Activated CD4-positive, alpha-beta memory T cell treated with anti-CD3 and anti-CD28 coated beads for 36 hours (primary cell): ENCODE results near the gene MYT1. TPM values are rescaled to one million over a fixed set of nuclear protein-coding genes. Genes with fewer than 3 reads are reported as not detected.
A peak's percentile ranks its signal among the peaks of the same experiment; 100 is the strongest.

Experiments used
- CTCF ChIA-PET: fragments of 350-600 bp; sonication (Branson Sonifier 250); formaldehyde crosslinking; loops from one replicate; lab custom pipeline; 2021; ENCODE audit warnings: antibody characterized with exemption, inconsistent platforms; lab: Charles Lee
- POLR2A ChIA-PET: fragments of 350-600 bp; sonication (Branson Sonifier 250); formaldehyde crosslinking; loops from one replicate; lab custom pipeline; 2021; ENCODE audit warnings: antibody characterized with exemption; lab: Charles Lee
- DNase-seq: peaks from one replicate; pipeline ENCODE4 v3.0.0-alpha.2; 2020
- H3K27ac Mint-ChIP-seq: one replicate; pipeline ENCODE4 v1.8.0; 2021; ENCODE audit warnings: mixed read lengths
- H3K27me3 Mint-ChIP-seq: one replicate; pipeline ENCODE4 v1.8.0; 2021; ENCODE audit warnings: mixed read lengths
- H3K36me3 Mint-ChIP-seq: one replicate; pipeline ENCODE4 v1.8.0; 2021; ENCODE audit warnings: mixed read lengths
- H3K4me1 Mint-ChIP-seq: one replicate; pipeline ENCODE4 v1.8.0; 2021; ENCODE audit warnings: low read depth, mixed read lengths
- H3K4me3 Mint-ChIP-seq: one replicate; pipeline ENCODE4 v1.8.0; 2021; ENCODE audit warnings: mild to moderate bottlenecking, mixed read lengths
- H3K9me3 Mint-ChIP-seq: one replicate; pipeline ENCODE4 v1.8.0; 2021; ENCODE audit warnings: mixed read lengths
- intact Hi-C: fragments of 100-400 bp; cut with micrococcal nuclease; formaldehyde crosslinking; loops from one replicate; pipeline ENCODE4 v1.15.1; 2023
- total RNA-seq, 2 experiments: library from RNA; stranded (reverse); gene quantifications; one replicate each; pipeline ENCODE4 v1.2.3, GENCODE V29; 2021

Gene MYT1
- total RNA-seq, 2 experiments from 2014 or later = not detected

GRCh38 chr20:64158346-64159285, 5.6 kb upstream of the MYT1 start:
- H3K36me3 Mint-ChIP-seq = no peaks in the 10 kb centered on the region
- CTCF ChIA-PET = interaction anchor here (0.6 kb wide), 1 partner anchor 125 kb away, joined by 3 read pairs; no protein-coding TSS in a partner anchor
- H3K4me3 Mint-ChIP-seq = no peak overlapping the region
- H3K9me3 Mint-ChIP-seq = no peaks in the 10 kb centered on the region
- no peaks in the 10 kb centered on the region for H3K4me1 Mint-ChIP-seq
- no peak for DNase-seq
- H3K27me3 Mint-ChIP-seq = peaks cover 38% of the 10 kb centered on the region
- POLR2A ChIA-PET = no interaction called here
- H3K27ac Mint-ChIP-seq = no peak overlapping the region
- intact Hi-C loops = no loop called here

GRCh38 chr20:64159286-64159680, 5.0 kb upstream of the MYT1 start:
- CTCF ChIA-PET = interaction anchor here (0.6 kb wide), 1 partner anchor 124 kb away, joined by 3 read pairs; no protein-coding TSS in a partner anchor
- H3K9me3 Mint-ChIP-seq = no peaks in the 10 kb centered on the region
- intact Hi-C loops = no loop called here
- POLR2A ChIA-PET = no interaction called here
- H3K27ac Mint-ChIP-seq = no peak overlapping the region
- no peak for DNase-seq
- peaks cover 45% of the 10 kb centered on the region for H3K27me3 Mint-ChIP-seq
- H3K36me3 Mint-ChIP-seq = no peaks in the 10 kb centered on the region
- H3K4me3 Mint-ChIP-seq = no peak overlapping the region
- H3K4me1 Mint-ChIP-seq = no peaks in the 10 kb centered on the region

GRCh38 chr20:64159711-64160110, 4.5 kb upstream of the MYT1 start:
- intact Hi-C loops = no loop called here
- no peak for DNase-seq
- Mint-ChIP-seq H3K36me3 (no peaks in the 10 kb centered on the region), H3K27me3 (peaks cover 47% of the 10 kb centered on the region), H3K9me3 (no peaks in the 10 kb centered on the region), H3K4me1 (no peaks in the 10 kb centered on the region), H3K27ac (no peak overlapping the region), H3K4me3 (no peak overlapping the region)
- CTCF ChIA-PET = interaction anchor here (0.6 kb wide), 1 partner anchor 124 kb away, joined by 3 read pairs; no protein-coding TSS in a partner anchor
- POLR2A ChIA-PET = no interaction called here

GRCh38 chr20:64160118-64160517, 4.1 kb upstream of the MYT1 start:
- peaks cover 51% of the 10 kb centered on the region for H3K27me3 Mint-ChIP-seq
- no peak overlapping the region for H3K27ac Mint-ChIP-seq
- intact Hi-C loops = no loop called here
- H3K4me1 Mint-ChIP-seq = no peaks in the 10 kb centered on the region
- no peak for DNase-seq
- no peaks in the 10 kb centered on the region for H3K36me3 Mint-ChIP-seq
- POLR2A ChIA-PET = no interaction called here
- no peaks in the 10 kb centered on the region for H3K9me3 Mint-ChIP-seq
- CTCF ChIA-PET = no interaction called here
- no peak overlapping the region for H3K4me3 Mint-ChIP-seq

- H3K27me3 Mint-ChIP-seq = peaks cover 56% of the 10 kb centered on the region
- ChIA-PET CTCF (interaction anchor here (1.2 kb wide), 1 partner anchor 77 kb away, joined by 3 read pairs; no protein-coding TSS in a partner anchor), POLR2A (no interaction called here)
These were observed 3.5 kb upstream of the MYT1 start for GRCh38 chr20:64160526-64161355.

GRCh38 chr20:64161356-64162238, 2.7 kb upstream of the MYT1 start:
- Mint-ChIP-seq H3K36me3 (no peaks in the 10 kb centered on the region), H3K27me3 (peaks cover 59% of the 10 kb centered on the region), H3K4me3 (no peak overlapping the region), H3K9me3 (no peaks in the 10 kb centered on the region), H3K27ac (no peak overlapping the region), H3K4me1 (no peaks in the 10 kb centered on the region)
- intact Hi-C loops = no loop called here
- peak; percentile 48 for DNase-seq
- ChIA-PET POLR2A (no interaction called here), CTCF (interaction anchor here (1.2 kb wide), 1 partner anchor 78 kb away, joined by 3 read pairs; no protein-coding TSS in a partner anchor)

More at GRCh38 chr20:64160526-64161355, 3.5 kb upstream of the MYT1 start:
- H3K36me3 Mint-ChIP-seq = no peaks in the 10 kb centered on the region
- no peaks in the 10 kb centered on the region for H3K4me1 Mint-ChIP-seq
- no peaks in the 10 kb centered on the region for H3K9me3 Mint-ChIP-seq
- no peak overlapping the region for H3K27ac Mint-ChIP-seq
- DNase-seq = no peak
- intact Hi-C loops = no loop called here
- H3K4me3 Mint-ChIP-seq = no peak overlapping the region

- H3K36me3 Mint-ChIP-seq = no peaks in the 10 kb centered on the region
- intact Hi-C loops = no loop called here
- no peak for DNase-seq
- H3K4me1 Mint-ChIP-seq = no peaks in the 10 kb centered on the region
- CTCF ChIA-PET = interaction anchor here (1.2 kb wide), 1 partner anchor 79 kb away, joined by 3 read pairs; no protein-coding TSS in a partner anchor
- POLR2A ChIA-PET = no interaction called here
- no peak overlapping the region for H3K4me3 Mint-ChIP-seq
- H3K27ac Mint-ChIP-seq = no peak overlapping the region
- H3K27me3 Mint-ChIP-seq = peaks cover 65% of the 10 kb centered on the region
- no peaks in the 10 kb centered on the region for H3K9me3 Mint-ChIP-seq
These were observed 1.9 kb upstream of the MYT1 start for GRCh38 chr20:64162239-64162910.

GRCh38 chr20:64163776-64164122, 503 bp upstream of the MYT1 start:
- POLR2A ChIA-PET = no interaction called here
- no peaks in the 10 kb centered on the region for H3K4me1 Mint-ChIP-seq
- intact Hi-C loops = no loop called here
- H3K36me3 Mint-ChIP-seq = no peaks in the 10 kb centered on the region
- peaks cover 73% of the 10 kb centered on the region for H3K27me3 Mint-ChIP-seq
- DNase-seq = no peak
- H3K27ac Mint-ChIP-seq = no peak overlapping the region
- H3K9me3 Mint-ChIP-seq = no peaks in the 10 kb centered on the region
- CTCF ChIA-PET = no interaction called here
- H3K4me3 Mint-ChIP-seq = no peak overlapping the region

GRCh38 chr20:64165866-64166600, 1.8 kb downstream of the MYT1 start:
- no peaks in the 10 kb centered on the region for H3K36me3 Mint-ChIP-seq
- no peak overlapping the region for H3K4me3 Mint-ChIP-seq
- peaks cover 64% of the 10 kb centered on the region for H3K27me3 Mint-ChIP-seq
- intact Hi-C loops = no loop called here
- CTCF ChIA-PET = no interaction called here
- POLR2A ChIA-PET = no interaction called here
- H3K27ac Mint-ChIP-seq = no peak overlapping the region
- DNase-seq = no peak
- H3K9me3 Mint-ChIP-seq = no peaks in the 10 kb centered on the region
- H3K4me1 Mint-ChIP-seq = no peaks in the 10 kb centered on the region

- Mint-ChIP-seq H3K27me3 (peaks cover 57% of the 10 kb centered on the region), H3K4me1 (no peaks in the 10 kb centered on the region), H3K36me3 (no peaks in the 10 kb centered on the region), H3K4me3 (no peak overlapping the region), H3K9me3 (no peaks in the 10 kb centered on the region), H3K27ac (no peak overlapping the region)
- ChIA-PET CTCF (no interaction called here), POLR2A (no interaction called here)
- DNase-seq = no peak
- intact Hi-C loops = no loop called here
These were observed 2.7 kb downstream of the MYT1 start for GRCh38 chr20:64166721-64167615.
